OCI-LY7 (cell line): Measurements from ENCODE around the gene PITPNC1.

ENCODE experiments used
- CTCF ChIP-seq: fragments of 200-600 bp; sonication (generic); conservative IDR thresholded peaks from 2 replicates; pipeline ENCODE4 v1.5.1; 2014; ENCODE audit warnings: mild to moderate bottlenecking, antibody characterized with exemption, low read length, moderate library complexity, mixed read lengths
- EZH2phosphoT487 ChIP-seq: fragments of 200-600 bp; sonication (generic); IDR thresholded peaks from 2 replicates; pipeline ENCODE4 v1.6.1; 2018; ENCODE audit warnings: low read depth, borderline replicate concordance, mild to moderate bottlenecking, mixed run types, antibody characterized with exemption, low read length, moderate library complexity, mixed read lengths

DNA sequence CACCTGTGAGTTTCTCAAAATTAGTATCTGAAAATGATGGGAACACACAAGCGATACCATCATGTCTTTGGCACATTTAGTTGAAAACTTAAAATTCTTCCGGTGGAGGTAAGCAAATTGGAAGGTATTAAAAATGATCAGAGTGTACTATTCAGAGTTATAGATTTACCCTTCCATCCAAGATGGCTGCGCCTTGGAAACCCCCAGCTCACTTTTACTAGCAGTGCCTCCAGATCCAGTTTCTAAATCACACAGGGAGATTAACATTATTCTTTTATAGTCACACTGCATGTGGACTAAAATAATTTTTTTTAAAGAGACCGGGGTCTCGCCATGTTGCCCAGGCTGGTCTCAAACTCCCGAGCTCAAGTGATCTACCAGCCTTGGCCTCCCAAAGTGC is 15.0 kb downstream of the PITPNC1 start:
- TF ChIP-seq CTCF (no peak), EZH2phosphoT487 (no peak)
